Gastroesophageal sphincter (tissue), 4 donors: ENCODE results near the gene IMMP2L. TPM values are rescaled to one million over a fixed set of nuclear protein-coding genes. Genes with fewer than 3 reads are reported as not detected.

ENCODE experiments used
- ATAC-seq: fragments of 150-250 bp; one replicate; pipeline ENCODE4 v1.9.1; 2016; ENCODE audit warnings: mild to moderate bottlenecking, moderate library complexity
- H3K27ac ChIP-seq, 4 donors: fragments of 200-600 bp; sonication (generic) in 3 of 4; 1 replicate in 3 of 4; 2 replicates in 1 of 4; pipeline ENCODE4 v1.5.1; 2016 to 2019
- H3K27me3 ChIP-seq: fragments of 200-600 bp; sonication (generic); one replicate; pipeline ENCODE4 v1.5.1; 2019
- H3K36me3 ChIP-seq, 2 donors: fragments of 200-600 bp; sonication (generic); one replicate each; pipeline ENCODE4 v1.5.1; 2019; ENCODE audit warnings: control low read depth in 1 of 2
- H3K4me1 ChIP-seq, 3 donors: fragments of 200-600 bp; sonication (generic); 1 replicate in 2 of 3; 2 replicates in 1 of 3; pipeline ENCODE4 v1.5.1; 2016 to 2019; ENCODE audit warnings: control low read depth in 2 of 3
- H3K4me3 ChIP-seq, 2 donors: fragments of 200-600 bp; sonication (generic); one replicate each; pipeline ENCODE4 v1.5.1; 2019; ENCODE audit warnings: mild to moderate bottlenecking in 1 of 2, moderate library complexity in 1 of 2
- H3K9me3 ChIP-seq, 3 donors: fragments of 200-600 bp; sonication (generic); one replicate each; pipeline ENCODE4 v1.5.1; 2017 to 2019; ENCODE audit warnings: control low read depth in 2 of 3
- EP300 ChIP-seq: sonication (generic); formaldehyde crosslinking; IDR thresholded peaks from one replicate; pipeline ENCODE4 v1.6.1; 2017; ENCODE audit warnings: antibody characterized with exemption, mild to moderate bottlenecking
- POLR2A ChIP-seq, 2 donors: fragments of 450-650 bp; IDR thresholded peaks; one replicate each; pipeline ENCODE4 v1.6.1; 2017; ENCODE audit warnings: antibody characterized with exemption in 2 of 2, mild to moderate bottlenecking in 2 of 2, moderate library complexity in 1 of 2
- POLR2AphosphoS5 ChIP-seq: sonication (generic); formaldehyde crosslinking; IDR thresholded peaks from one replicate; pipeline ENCODE4 v1.6.1; 2017; ENCODE audit warnings: antibody characterized with exemption
- whole genome bisulfite sequencing, 2 donors: methylation state at CpG; one replicate each; pipeline ENCODE4 v1.1.5; 2018; ENCODE audit warnings: low coverage in 1 of 2; 5-methylcytosine and 5-hydroxymethylcytosine counted together
- total RNA-seq, 4 donors: library from RNA; depleted of rRNA; stranded (reverse); fragments of >200 nt; gene quantifications; one replicate each; pipeline ENCODE4 v1.1.0, GENCODE V29; 2016
- TF ChIP-seq, protein P1 (sequence below), 4 experiments: fragments of 200-600 bp in 2 of 4; fragments of 450-650 bp in 2 of 4; sonication (generic) in 1 of 4; IDR thresholded peaks; one replicate each; pipeline ENCODE4 v1.5.1; 2017 to 2019; ENCODE audit warnings: antibody characterized with exemption in 4 of 4, mild to moderate bottlenecking in 2 of 4, moderate library complexity in 2 of 4

The IMMP2L gene
- total RNA-seq, 4 donors from 2014 or later = 13.6 to 38.5 (median 30.1) TPM

GRCh38 chr7:111147708-111148533 lies 414.4 kb downstream of the IMMP2L start:
- Histone ChIP-seq H3K9me3 (no peaks in the 10 kb centered on the region), H3K36me3 (no peaks in the 10 kb centered on the region), H3K4me3 (no peak overlapping the region), H3K27ac (no peak overlapping the region), H3K27me3 (no peaks in the 10 kb centered on the region), H3K4me1 (peaks cover 0 to 4% (median 0%) of the 10 kb centered on the region in 3 donors)
- WGBS, 2 donors = 86 to 96% methylated on average over 5 to 6 of the region's 6 CpGs
- no peak for TF ChIP-seq POLR2A (IDR thresholded peaks at IDR 0.05)
- TF ChIP-seq, protein P1, sequence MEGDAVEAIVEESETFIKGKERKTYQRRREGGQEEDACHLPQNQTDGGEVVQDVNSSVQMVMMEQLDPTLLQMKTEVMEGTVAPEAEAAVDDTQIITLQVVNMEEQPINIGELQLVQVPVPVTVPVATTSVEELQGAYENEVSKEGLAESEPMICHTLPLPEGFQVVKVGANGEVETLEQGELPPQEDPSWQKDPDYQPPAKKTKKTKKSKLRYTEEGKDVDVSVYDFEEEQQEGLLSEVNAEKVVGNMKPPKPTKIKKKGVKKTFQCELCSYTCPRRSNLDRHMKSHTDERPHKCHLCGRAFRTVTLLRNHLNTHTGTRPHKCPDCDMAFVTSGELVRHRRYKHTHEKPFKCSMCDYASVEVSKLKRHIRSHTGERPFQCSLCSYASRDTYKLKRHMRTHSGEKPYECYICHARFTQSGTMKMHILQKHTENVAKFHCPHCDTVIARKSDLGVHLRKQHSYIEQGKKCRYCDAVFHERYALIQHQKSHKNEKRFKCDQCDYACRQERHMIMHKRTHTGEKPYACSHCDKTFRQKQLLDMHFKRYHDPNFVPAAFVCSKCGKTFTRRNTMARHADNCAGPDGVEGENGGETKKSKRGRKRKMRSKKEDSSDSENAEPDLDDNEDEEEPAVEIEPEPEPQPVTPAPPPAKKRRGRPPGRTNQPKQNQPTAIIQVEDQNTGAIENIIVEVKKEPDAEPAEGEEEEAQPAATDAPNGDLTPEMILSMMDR (IDR thresholded peaks at IDR 0.05) = no peak
- TF ChIP-seq EP300 = no peak
- TF ChIP-seq POLR2AphosphoS5 = no peak
- no peak for ATAC-seq

DNA sequence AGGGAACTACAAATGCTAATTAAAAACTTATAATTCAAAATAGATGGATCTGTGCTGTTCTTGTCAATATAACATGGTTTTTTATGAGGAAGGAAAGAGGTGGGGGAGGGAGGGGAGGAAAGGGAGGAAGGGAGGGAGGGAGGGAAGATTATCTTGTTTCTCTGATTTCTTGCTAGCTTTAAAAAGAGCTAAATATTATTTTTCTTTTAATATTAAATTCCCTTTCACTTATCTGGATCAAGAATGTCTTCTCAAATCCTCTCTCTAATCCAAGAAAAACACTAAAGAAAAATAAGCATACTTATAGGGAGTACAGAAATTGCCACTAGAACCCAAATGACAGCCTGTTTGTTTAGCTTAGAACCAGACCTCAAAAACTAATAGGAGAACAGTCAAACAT lies 416.2 kb downstream of the IMMP2L start:
- Histone ChIP-seq H3K27ac (no peak overlapping the region), H3K4me1 (peaks cover 0 to 4% (median 0%) of the 10 kb centered on the region in 3 donors), H3K36me3 (no peaks in the 10 kb centered on the region), H3K4me3 (no peak overlapping the region), H3K27me3 (no peaks in the 10 kb centered on the region), H3K9me3 (no peaks in the 10 kb centered on the region)
- TF ChIP-seq POLR2AphosphoS5 (no peak), POLR2A (IDR thresholded peaks at IDR 0.05) (no peak), EP300 (no peak)
- TF ChIP-seq, protein P1 (IDR thresholded peaks at IDR 0.05) = no peak
- no peak for ATAC-seq

DNA sequence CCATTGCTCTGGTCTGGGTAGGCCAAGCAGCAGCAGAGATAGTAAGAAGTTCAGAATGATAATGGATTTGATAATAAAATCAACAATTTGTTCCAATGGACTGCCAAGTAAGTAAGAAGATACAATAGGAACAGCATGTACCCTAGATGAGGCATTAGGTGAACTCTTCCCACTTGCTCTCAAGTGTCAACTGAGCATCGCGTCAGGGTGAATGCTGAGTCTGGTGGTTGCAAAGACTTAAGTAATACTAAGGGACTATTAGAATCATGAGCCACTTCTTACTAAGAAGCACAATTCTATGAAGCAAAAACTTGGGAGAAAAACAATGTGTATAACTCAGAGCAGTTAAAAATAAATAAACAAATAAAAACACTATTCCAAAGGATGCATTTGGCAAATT lies 416.8 kb downstream of the IMMP2L start:
- ATAC-seq = no peak
- 92 to 94% methylated on average over 2 of the region's 2 CpGs for whole genome bisulfite sequencing, 2 donors

DNA sequence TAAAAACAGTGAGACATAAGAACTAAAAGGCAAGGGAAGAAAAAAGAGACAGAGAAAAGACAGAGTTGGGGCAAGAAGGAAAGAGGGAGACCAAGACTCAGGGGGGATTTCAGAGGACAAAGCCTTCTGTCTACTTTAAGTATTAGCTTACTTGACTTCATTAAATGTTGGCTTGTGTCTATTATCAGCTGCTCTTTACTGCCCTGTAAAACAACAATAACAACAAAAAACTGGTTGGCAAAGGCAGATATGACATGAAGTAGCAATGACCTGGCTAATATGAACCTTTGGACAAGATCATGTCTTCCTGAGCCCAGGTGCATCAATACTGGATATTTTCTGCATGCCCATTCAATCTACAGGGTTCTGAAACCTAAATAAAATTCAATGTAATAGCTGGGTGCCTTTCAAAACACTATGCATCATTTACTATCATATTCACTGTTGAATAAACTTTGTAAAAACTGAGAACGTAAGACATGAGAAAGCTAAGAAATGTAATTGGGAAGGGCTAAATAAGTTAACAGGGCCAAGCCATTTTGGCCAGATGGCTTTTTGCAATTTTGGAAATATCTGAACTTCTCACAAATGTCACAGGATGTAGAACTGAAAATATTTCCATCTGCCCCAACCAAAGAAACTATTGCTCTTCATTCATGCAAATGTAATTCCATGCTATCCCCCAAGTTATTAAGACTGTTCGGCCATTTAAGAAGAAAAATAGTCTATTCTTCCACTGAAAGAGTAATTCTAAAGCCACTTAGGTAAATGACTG lies 422.0 kb downstream of the IMMP2L start:
- Histone ChIP-seq H3K4me1 (peaks cover 0 to 16% (median 3%) of the 10 kb centered on the region in 3 donors), H3K27ac (no peak overlapping the region), H3K36me3 (no peaks in the 10 kb centered on the region), H3K9me3 (no peaks in the 10 kb centered on the region), H3K4me3 (no peak overlapping the region), H3K27me3 (no peaks in the 10 kb centered on the region)
- TF ChIP-seq POLR2AphosphoS5 (no peak), POLR2A (IDR thresholded peaks at IDR 0.05) (no peak), EP300 (no peak)
- TF ChIP-seq, protein P1 (IDR thresholded peaks at IDR 0.05) = no peak
- 60 to 67% methylated on average over 2 of the region's 2 CpGs for WGBS, 2 donors
- no peak for ATAC-seq

More for the DNA sequence above, 416.8 kb downstream of the IMMP2L start:
- H3K4me3 ChIP-seq = no peak overlapping the region
- TF ChIP-seq POLR2AphosphoS5 = no peak
- TF ChIP-seq EP300 = no peak
- TF ChIP-seq POLR2A (IDR thresholded peaks at IDR 0.05) = no peak
- TF ChIP-seq, protein P1 (IDR thresholded peaks at IDR 0.05) = no peak
- peaks cover 0 to 4% (median 0%) of the 10 kb centered on the region in 3 donors for H3K4me1 ChIP-seq
- H3K9me3 ChIP-seq = no peaks in the 10 kb centered on the region
- H3K36me3 ChIP-seq = no peaks in the 10 kb centered on the region
- no peaks in the 10 kb centered on the region for H3K27me3 ChIP-seq
- H3K27ac ChIP-seq = no peak overlapping the region
